ENCODE results near the gene SEC23A.

Gene SEC23A

GRCh38 chr14:38992067-38992844 lies 110.8 kb downstream of the SEC23A start:
- DNase-seq: no peak

DNA sequence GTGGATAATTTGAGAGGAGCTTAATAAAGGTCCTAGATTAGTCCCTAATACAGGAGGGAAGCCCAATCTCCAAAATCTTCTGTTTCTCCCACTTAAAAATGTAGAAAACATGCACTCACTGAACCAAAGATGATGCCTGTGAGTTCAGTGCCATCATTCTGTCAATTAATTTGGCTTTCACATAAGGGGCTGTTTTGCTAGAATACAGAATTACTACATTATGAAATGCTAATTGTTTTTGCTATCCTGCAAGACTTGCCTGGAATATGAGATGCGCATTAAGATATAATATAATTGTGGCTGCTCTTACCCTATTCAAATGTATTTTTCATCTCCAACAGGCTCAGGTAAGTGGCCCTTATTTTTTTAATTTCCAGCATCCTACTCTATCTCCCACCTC lies 111.7 kb downstream of the SEC23A start:
- DNase-seq: no peak

DNA sequence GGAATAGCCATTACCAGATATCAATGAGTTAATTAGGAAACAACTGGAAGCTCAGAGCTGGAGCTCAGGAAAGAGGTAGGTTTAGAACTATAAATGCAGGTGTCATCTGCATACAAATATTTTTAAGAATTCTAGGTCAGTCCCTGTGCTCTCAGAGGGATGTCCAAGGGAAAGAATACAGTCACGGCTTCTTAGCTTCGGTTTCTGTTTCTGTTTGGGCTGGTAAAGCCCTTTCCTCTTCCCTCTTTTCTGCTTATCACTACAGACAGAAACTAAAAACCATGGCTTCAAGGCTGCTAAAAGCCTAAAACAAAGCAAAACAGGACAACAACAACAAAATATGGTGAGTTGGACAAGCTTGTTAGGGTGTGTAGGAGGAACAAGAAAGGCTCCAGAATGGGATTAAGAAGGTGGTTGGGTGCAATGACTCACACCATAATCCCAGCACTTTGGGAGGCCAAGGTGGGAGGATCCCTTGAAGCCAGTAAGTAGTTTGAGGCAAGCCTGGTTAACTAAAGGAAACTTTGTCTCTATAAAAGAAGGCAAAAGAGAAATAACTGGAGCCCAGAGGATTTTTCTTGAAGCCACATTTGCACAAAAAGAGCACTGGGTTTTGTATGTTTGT lies 113.0 kb downstream of the SEC23A start:
- no peak for DNase-seq

DNA sequence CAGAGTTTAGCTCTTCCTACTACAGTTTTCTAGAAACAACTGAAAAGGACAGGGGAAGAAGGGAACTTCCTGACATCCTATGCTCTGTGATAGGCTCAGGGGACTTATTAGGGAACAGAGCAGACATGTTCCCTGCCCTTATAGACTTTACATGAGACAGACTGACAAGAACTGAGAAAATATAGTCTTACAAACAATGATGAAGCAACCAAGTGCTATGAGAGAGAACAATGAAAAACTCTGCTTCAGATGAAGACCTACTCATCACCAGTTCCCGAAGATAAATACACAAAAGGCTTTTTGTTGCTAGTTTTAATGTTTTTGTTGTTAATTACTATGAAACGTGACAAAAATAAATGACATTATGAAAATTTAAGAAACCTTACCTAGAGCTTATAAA lies 115.3 kb downstream of the SEC23A start:
- no peak for DNase-seq

- no peak for DNase-seq
These were observed 120.2 kb downstream of the SEC23A start for GRCh38 chr14:38982837-38983236.

GRCh38 chr14:38982278-38982677 lies 120.8 kb downstream of the SEC23A start:
- DNase-seq: no peak
